Ramos (cell line): ENCODE results near the gene CD74.
"Not testable (repeated sequence)": the region's sequence is repeated elsewhere in the genome, so short reads cannot be mapped to it uniquely, and the experiment has no call there.

Experiments
- in situ Hi-C: fragments of 300-500 bp; cut with MboI; formaldehyde crosslinking; loops from one replicate; pipeline ENCODE4 v1.14.3; 2022; ENCODE audit warnings: low sequenced_read_pairs; ENCODE audit not compliant: unreplicated experiment

The CD74 gene

GRCh38 chr5:150412319-150413175 is at the start of gene CD74:
Gene CD74 (minus strand): TSS chr5:150412910. CDS start chr5:150412749, 161 bp downstream.
- in situ Hi-C loops: no loop called here

GRCh38 chr5:150461231-150461630 is 48.5 kb upstream of the CD74 start:
- in situ Hi-C loops: loop anchor here (10.0 kb wide), 1 partner anchor 194 kb away; no protein-coding TSS in a partner anchor

GRCh38 chr5:150460781-150461180 is 48.1 kb upstream of the CD74 start:
- in situ Hi-C loops: loop anchor here (10.0 kb wide), 1 partner anchor 194 kb away; no protein-coding TSS in a partner anchor

GRCh38 chr5:150458802-150459557 is 46.3 kb upstream of the CD74 start:
- in situ Hi-C loops: loop anchor here (5.0 kb wide), 1 partner anchor 88 kb away; no protein-coding TSS in a partner anchor

- in situ Hi-C loops: loop anchor here (5.0 kb wide), 1 partner anchor 90 kb away; no protein-coding TSS in a partner anchor
Observed at GRCh38 chr5:150457562-150458240, 45.0 kb upstream of the CD74 start.

- in situ Hi-C loops: loop anchor here (5.0 kb wide), 1 partner anchor 90 kb away; no protein-coding TSS in a partner anchor
Observed at GRCh38 chr5:150457121-150457520, 44.4 kb upstream of the CD74 start.

GRCh38 chr5:150454492-150455229 is 42.0 kb upstream of the CD74 start:
- in situ Hi-C loops: loop anchor here (5.0 kb wide), 1 partner anchor 93 kb away; no protein-coding TSS in a partner anchor

- in situ Hi-C loops: not testable (repeated sequence)
Observed at GRCh38 chr5:150454027-150454426, 41.3 kb upstream of the CD74 start.

GRCh38 chr5:150452914-150453313 is 40.2 kb upstream of the CD74 start:
- in situ Hi-C loops: no loop called here

GRCh38 chr5:150451594-150451993 is 38.9 kb upstream of the CD74 start:
- in situ Hi-C loops: no loop called here

- in situ Hi-C loops: no loop called here
Observed at GRCh38 chr5:150449517-150450339, 37.0 kb upstream of the CD74 start, which contains the start of gene RPS14. Gene RPS14 (minus strand): TSS chr5:150449739. CDS start chr5:150447733, 2,006 bp downstream.

- in situ Hi-C loops: no loop called here
Observed at GRCh38 chr5:150448952-150449516, 36.3 kb upstream of the CD74 start.

- in situ Hi-C loops: no loop called here
Observed at GRCh38 chr5:150448334-150448733, 35.6 kb upstream of the CD74 start.

- in situ Hi-C loops: no loop called here
Observed at GRCh38 chr5:150447188-150447587, 34.5 kb upstream of the CD74 start.

- in situ Hi-C loops: no loop called here
Observed at GRCh38 chr5:150446583-150446982, 33.9 kb upstream of the CD74 start.

- in situ Hi-C loops: no loop called here
Observed at GRCh38 chr5:150446088-150446487, 33.4 kb upstream of the CD74 start.

GRCh38 chr5:150444770-150445169 is 32.1 kb upstream of the CD74 start:
- in situ Hi-C loops: no loop called here
